ENCODE measurements around the gene F10. TPM values are rescaled to one million over a fixed set of nuclear protein-coding genes. Genes with fewer than 3 reads are reported as not detected.

Gene F10
- polyA plus RNA-seq, 1 donor from 2014 or later, result not detected

DNA sequence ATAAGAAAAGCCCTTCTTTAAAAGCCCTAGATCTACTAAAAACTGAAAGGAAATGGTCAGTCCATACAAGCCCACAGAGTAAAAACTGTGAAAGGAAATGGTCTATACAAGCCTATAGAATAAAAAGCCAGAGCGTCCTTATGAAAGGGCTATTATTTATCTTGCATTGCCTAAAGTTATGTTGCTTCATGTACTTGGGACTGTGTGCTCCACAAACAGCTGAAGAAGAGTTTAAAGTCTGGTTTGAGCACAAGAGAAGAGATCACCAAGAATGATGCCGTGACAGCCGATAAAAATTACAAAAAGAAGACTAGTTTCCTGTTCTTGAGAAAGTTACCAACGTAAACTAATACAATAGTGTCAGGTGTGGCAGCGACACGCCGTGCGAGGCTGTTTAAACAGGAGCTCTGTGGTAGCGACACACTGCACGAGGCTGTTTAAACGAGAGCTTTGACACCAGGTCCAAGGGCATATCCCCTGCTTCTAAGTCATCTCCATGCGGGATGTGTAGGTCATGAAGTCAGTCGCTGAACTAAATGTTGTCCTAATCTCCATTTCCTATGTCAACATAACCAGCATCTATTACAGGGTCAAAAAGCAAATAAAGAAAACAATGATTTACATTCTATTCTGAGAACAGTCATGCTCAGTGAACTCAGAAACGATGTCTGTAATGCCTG is 61.0 kb downstream of the F10 start:
- H3F3A ChIP-seq (ENCODE audit: insufficient read depth, low read length, poor library complexity, severe bottlenecking), result no peaks in the 10 kb centered on the region
- no peaks in the 10 kb centered on the region for H4K20me1 ChIP-seq (ENCODE audit: insufficient read depth)
- H2AFZ ChIP-seq (ENCODE audit: low read depth, low read length), result no peak overlapping the region
- TF ChIP-seq, protein P1, sequence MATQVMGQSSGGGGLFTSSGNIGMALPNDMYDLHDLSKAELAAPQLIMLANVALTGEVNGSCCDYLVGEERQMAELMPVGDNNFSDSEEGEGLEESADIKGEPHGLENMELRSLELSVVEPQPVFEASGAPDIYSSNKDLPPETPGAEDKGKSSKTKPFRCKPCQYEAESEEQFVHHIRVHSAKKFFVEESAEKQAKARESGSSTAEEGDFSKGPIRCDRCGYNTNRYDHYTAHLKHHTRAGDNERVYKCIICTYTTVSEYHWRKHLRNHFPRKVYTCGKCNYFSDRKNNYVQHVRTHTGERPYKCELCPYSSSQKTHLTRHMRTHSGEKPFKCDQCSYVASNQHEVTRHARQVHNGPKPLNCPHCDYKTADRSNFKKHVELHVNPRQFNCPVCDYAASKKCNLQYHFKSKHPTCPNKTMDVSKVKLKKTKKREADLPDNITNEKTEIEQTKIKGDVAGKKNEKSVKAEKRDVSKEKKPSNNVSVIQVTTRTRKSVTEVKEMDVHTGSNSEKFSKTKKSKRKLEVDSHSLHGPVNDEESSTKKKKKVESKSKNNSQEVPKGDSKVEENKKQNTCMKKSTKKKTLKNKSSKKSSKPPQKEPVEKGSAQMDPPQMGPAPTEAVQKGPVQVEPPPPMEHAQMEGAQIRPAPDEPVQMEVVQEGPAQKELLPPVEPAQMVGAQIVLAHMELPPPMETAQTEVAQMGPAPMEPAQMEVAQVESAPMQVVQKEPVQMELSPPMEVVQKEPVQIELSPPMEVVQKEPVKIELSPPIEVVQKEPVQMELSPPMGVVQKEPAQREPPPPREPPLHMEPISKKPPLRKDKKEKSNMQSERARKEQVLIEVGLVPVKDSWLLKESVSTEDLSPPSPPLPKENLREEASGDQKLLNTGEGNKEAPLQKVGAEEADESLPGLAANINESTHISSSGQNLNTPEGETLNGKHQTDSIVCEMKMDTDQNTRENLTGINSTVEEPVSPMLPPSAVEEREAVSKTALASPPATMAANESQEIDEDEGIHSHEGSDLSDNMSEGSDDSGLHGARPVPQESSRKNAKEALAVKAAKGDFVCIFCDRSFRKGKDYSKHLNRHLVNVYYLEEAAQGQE (IDR thresholded peaks at IDR 0.05; ENCODE audit: borderline replicate concordance), result no peak
- TF ChIP-seq RAD21 (conservative IDR thresholded peaks at IDR 0.05), result no peak
- no peaks in the 10 kb centered on the region for H3K9me3 ChIP-seq (ENCODE audit: low read length)
- peaks cover 9% of the 10 kb centered on the region for H3K36me3 ChIP-seq (ENCODE audit: insufficient read depth, low read length)
- no peaks in the 10 kb centered on the region for H3K79me2 ChIP-seq (replicated peaks; ENCODE audit: insufficient read depth, low read length)
- H3K4me2 ChIP-seq (ENCODE audit: low read length), result no peak overlapping the region
- no peak overlapping the region for H3K27ac ChIP-seq (ENCODE audit: low read length)
- no peak overlapping the region for H3K4me3 ChIP-seq (ENCODE audit: low read length)
- H3K9me2 ChIP-seq (ENCODE audit: insufficient read depth, low read length), result no peaks in the 10 kb centered on the region
- H3K9ac ChIP-seq (ENCODE audit: low read length), result no peak overlapping the region
- H3K27me3 ChIP-seq (ENCODE audit: insufficient read depth, low read depth, low read length), result no peaks in the 10 kb centered on the region

DNA sequence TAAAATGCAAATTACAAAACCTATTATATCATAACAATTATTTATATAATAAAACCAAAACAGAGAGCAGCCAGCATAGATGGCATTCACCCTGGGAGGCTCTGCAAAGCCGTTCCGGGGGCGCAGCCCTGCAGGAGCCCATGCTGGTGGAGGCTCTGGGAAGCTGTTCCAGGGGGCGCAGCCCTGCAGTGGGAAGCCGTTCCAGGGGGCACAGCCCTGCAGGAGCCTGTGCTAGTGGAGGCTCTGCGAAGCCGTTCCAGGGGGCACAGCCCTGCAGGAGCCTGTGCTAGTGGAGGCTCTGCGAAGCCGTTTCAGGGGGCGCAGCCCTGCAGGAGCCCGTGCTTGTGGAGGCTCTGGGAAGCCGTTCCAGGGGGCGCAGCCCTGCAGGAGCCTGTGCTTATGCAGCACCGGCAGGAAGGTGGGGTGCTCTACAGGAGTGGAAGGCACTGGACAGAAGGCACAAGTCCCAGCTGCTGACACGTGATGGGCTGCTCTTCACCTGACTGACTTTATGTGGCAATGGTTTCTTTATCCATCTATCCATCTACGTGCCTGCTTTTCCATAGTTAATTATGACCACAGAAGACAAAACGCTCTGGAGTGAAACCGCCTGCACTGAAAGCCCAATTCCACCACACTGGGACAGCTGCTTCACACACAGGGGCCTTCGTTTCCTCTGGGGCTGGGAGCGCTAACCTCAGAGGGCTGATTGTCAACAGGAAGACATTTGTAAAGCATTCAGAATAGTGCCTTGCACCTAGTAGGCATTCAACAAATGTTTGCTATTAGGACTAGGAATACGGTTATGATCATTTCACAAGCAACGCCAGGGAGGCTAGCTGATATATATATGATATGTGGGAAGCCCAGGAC is 62.2 kb downstream of the F10 start:
- Histone ChIP-seq H4K20me1 (ENCODE audit: insufficient read depth) (no peaks in the 10 kb centered on the region), H3K27me3 (ENCODE audit: insufficient read depth, low read depth, low read length) (no peaks in the 10 kb centered on the region), H3K4me2 (ENCODE audit: low read length) (no peak overlapping the region), H3F3A (ENCODE audit: insufficient read depth, low read length, poor library complexity, severe bottlenecking) (no peaks in the 10 kb centered on the region), H2AFZ (ENCODE audit: low read depth, low read length) (no peak overlapping the region), H3K9me2 (ENCODE audit: insufficient read depth, low read length) (no peaks in the 10 kb centered on the region), H3K4me3 (ENCODE audit: low read length) (no peak overlapping the region), H3K36me3 (ENCODE audit: insufficient read depth, low read length) (peaks cover 14% of the 10 kb centered on the region), H3K9ac (ENCODE audit: low read length) (no peak overlapping the region), H3K9me3 (ENCODE audit: low read length) (no peaks in the 10 kb centered on the region), H3K79me2 (replicated peaks; ENCODE audit: insufficient read depth, low read length) (no peaks in the 10 kb centered on the region), H3K27ac (ENCODE audit: low read length) (no peak overlapping the region)
- TF ChIP-seq TAF1 (IDR thresholded peaks at IDR 0.05; ENCODE audit: low read depth) (no peak), SMC3 (conservative IDR thresholded peaks at IDR 0.05; ENCODE audit: poor library complexity) (no peak), POLR2AphosphoS5 (IDR thresholded peaks at IDR 0.05) (no peak), RAD21 (conservative IDR thresholded peaks at IDR 0.05) (no peak), MXI1 (conservative IDR thresholded peaks at IDR 0.05; ENCODE audit: poor library complexity, severe bottlenecking) (no peak), EP300 (conservative IDR thresholded peaks at IDR 0.05; ENCODE audit: poor library complexity, severe bottlenecking) (no peak), EZH2 (IDR thresholded peaks at IDR 0.05; ENCODE audit: borderline replicate concordance, insufficient read depth, low read length, poor library complexity, severe bottlenecking) (no peak)
- TF ChIP-seq, protein P2, sequence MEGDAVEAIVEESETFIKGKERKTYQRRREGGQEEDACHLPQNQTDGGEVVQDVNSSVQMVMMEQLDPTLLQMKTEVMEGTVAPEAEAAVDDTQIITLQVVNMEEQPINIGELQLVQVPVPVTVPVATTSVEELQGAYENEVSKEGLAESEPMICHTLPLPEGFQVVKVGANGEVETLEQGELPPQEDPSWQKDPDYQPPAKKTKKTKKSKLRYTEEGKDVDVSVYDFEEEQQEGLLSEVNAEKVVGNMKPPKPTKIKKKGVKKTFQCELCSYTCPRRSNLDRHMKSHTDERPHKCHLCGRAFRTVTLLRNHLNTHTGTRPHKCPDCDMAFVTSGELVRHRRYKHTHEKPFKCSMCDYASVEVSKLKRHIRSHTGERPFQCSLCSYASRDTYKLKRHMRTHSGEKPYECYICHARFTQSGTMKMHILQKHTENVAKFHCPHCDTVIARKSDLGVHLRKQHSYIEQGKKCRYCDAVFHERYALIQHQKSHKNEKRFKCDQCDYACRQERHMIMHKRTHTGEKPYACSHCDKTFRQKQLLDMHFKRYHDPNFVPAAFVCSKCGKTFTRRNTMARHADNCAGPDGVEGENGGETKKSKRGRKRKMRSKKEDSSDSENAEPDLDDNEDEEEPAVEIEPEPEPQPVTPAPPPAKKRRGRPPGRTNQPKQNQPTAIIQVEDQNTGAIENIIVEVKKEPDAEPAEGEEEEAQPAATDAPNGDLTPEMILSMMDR (IDR thresholded peaks at IDR 0.05; ENCODE audit: poor library complexity, severe bottlenecking), result no peak
- TF ChIP-seq, protein P1 (IDR thresholded peaks at IDR 0.05; ENCODE audit: borderline replicate concordance), result no peak

All from neural cell (in vitro differentiated cells).